IPS-11a (cell line): ENCODE results near the gene SLC10A7.

Experiments
- H3K4me3 ChIP-seq: one replicate; pipeline ENCODE4 v1.5.1; 2013; ENCODE audit warnings: low read depth, low read length, control low read depth

Gene SLC10A7

DNA sequence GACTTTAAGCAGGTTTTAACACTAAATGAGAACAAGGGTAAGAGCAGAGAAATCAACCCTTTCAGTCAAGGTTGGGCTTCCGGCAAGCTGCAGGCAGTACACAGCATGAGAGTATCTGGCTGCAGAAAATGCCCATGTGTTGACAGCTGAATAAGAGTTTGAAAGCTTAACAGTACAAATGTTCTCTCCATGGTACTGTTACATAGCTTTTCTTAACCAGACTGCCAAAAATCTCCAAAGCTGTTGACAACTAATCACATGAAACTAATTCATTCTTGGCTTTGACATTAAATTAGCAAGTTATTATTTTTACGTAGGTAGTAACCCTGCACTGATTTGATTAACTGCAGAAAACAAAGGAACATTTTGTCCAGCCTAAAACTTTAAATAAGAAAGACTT is 153.5 kb downstream of the SLC10A7 start:
- H3K4me3 ChIP-seq = no peak overlapping the region

- no peak overlapping the region for H3K4me3 ChIP-seq
These were observed 154.4 kb downstream of the SLC10A7 start for GRCh38 chr4:146367347-146367746.

- no peak overlapping the region for H3K4me3 ChIP-seq
These were observed 162.0 kb downstream of the SLC10A7 start for GRCh38 chr4:146359771-146360170.

GRCh38 chr4:146350114-146350513 is 171.6 kb downstream of the SLC10A7 start:
- H3K4me3 ChIP-seq = peak overlapping the region; percentile 17

DNA sequence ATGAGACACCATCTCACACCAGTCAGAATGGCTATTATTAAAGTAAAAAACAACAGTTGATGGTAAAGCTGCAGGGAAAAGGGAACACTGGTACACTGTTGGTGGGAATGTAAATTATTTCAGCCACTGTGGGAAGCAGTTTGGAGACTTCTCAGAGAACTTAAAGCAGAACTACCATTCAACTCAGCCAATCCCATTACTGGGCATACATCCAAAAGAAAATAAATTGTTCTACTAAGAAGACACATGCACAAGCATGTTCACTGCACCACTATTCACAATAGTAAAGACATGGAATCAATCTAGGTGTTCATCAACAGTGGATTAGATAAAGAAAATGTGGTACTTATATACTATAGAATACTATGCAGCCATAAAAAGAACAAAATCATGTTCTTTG is 172.4 kb downstream of the SLC10A7 start:
- H3K4me3 ChIP-seq = no peak overlapping the region

DNA sequence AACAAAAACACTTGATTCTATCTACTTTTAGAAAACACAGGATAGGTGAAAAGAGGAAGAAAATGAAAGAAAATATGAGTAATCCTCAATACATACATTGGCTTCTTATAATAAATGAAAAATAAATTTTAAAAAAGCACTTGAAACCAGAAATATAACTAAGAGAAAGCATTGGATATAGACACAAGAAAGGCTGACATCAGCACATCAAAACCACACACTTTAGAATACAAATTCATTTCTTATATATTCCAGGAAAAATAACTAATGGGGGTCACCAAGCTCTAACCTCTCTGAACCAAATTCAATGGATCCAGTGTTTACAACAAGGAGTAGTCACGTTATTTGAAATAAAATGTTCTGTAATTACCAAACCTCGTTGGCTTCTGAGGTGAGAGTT is 173.9 kb downstream of the SLC10A7 start:
- H3K4me3 ChIP-seq = no peak overlapping the region

DNA sequence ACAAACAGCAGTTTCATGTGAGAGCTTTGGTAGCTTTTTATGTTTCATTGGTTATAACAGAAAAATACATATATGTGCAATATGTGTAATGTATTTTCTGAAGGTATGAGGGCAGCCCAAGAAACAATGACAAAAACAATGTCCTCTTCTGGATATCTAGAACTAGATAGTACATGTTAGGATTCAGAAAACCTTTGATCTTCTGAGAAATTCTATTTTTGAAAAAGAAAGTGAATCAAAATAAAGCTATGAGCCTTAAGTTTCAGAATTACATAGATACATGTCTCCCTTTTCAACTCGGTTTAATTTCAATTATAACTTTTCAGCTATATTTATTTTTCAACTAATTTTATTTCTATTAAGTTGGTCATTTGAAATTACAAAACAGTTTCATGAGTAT is 175.5 kb downstream of the SLC10A7 start:
- no peak overlapping the region for H3K4me3 ChIP-seq

DNA sequence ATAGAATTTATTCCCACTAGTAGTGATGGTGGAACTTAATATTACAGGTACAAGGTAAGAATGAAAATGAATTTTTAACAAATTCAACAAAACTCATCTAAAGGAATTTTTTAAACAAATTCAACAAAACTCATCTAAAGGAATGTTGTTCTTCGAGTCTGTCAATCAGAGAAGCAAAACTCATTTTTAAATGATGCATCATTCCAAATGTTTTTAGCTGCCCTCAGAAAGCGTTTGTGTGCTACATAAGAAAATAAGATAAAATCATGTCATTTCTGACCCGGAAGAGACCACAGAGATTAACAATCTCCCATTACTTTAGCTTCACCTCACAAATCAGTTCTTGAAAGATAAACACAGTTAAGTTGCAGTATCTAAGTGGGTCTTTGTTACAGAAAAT is 178.0 kb downstream of the SLC10A7 start:
- no peak overlapping the region for H3K4me3 ChIP-seq

GRCh38 chr4:146343199-146343598 is 178.5 kb downstream of the SLC10A7 start:
- no peak overlapping the region for H3K4me3 ChIP-seq

GRCh38 chr4:146342600-146343192 is 179.0 kb downstream of the SLC10A7 start:
- no peak overlapping the region for H3K4me3 ChIP-seq

- no peak overlapping the region for H3K4me3 ChIP-seq
These were observed 180.9 kb downstream of the SLC10A7 start for GRCh38 chr4:146340798-146341197.

DNA sequence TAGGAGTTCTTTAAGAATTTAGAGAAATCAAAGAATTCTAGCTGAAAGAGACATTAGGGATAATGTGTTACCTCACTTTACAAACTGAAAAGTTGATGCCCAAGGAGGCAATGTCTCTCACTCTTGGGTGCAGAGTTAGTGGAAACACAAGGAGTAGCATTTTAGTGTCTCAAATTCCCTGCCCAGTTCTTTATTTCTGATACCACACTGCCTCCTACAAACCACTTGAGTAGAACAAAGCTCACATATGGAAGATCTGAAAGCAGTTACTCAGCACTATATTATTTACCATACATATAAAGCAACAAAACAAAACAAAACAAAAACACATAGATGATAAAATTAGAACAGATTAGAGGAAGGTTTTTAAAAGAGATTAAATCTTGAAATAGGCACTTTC is 183.2 kb downstream of the SLC10A7 start:
- H3K4me3 ChIP-seq = no peak overlapping the region

- no peak overlapping the region for H3K4me3 ChIP-seq
These were observed 185.3 kb downstream of the SLC10A7 start for GRCh38 chr4:146336410-146336807.

- H3K4me3 ChIP-seq = no peak overlapping the region
These were observed 185.9 kb downstream of the SLC10A7 start for GRCh38 chr4:146335763-146336409.

GRCh38 chr4:146334862-146335449 is 186.8 kb downstream of the SLC10A7 start:
- H3K4me3 ChIP-seq = no peak overlapping the region

- no peak overlapping the region for H3K4me3 ChIP-seq
These were observed 187.9 kb downstream of the SLC10A7 start for GRCh38 chr4:146333895-146334262.

GRCh38 chr4:146333187-146333894 is 188.4 kb downstream of the SLC10A7 start:
- no peak overlapping the region for H3K4me3 ChIP-seq

DNA sequence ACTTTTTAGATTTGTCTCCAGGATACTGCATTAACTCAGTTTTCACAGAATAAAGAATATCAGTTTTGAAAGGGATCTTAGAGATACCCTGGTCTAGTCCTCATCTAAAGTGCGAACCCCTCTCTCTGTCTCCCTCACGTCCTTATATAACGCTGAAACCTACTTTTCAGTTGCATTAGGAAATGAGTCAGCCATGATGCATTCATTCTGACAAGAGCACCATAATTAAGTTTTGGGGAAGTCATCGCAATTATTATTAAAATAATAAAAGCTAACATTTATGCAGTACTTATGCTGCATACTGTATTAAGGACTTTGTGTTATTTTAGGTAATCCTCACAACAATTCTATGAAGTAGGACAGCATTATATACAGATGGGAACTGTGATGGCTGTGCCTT is 191.3 kb downstream of the SLC10A7 start:
- H3K4me3 ChIP-seq = no peak overlapping the region

DNA sequence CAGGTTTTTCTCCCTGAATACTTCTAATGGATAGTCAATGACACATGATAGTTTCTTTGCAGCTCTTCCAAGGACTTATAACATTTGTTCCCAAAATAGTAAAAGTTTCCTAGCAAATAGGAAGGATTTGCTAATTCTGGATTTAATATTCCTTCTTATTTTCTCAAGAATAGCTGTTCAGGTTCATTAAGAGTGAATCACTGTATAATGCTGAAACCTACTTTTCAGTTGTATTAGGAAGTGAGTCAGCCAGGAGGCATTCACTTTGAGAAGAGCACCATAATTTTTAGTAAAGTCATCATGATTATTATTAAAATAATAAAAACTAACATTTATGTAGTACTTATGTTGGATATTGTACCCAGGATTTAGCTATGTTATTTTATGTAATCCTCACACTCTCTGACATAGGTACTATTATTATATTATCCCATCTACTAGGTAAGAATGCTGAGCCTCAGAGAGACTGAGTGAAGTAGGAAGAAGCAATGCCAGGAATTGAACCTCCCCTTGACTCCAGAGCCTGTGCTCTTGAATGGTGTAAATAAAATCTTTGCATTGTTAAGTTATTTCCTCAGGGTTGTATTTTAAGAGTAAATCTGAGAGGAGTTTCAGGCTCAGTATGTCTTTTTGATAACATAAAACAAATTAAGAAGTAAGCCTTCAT is 192.6 kb downstream of the SLC10A7 start:
- no peak overlapping the region for H3K4me3 ChIP-seq

DNA sequence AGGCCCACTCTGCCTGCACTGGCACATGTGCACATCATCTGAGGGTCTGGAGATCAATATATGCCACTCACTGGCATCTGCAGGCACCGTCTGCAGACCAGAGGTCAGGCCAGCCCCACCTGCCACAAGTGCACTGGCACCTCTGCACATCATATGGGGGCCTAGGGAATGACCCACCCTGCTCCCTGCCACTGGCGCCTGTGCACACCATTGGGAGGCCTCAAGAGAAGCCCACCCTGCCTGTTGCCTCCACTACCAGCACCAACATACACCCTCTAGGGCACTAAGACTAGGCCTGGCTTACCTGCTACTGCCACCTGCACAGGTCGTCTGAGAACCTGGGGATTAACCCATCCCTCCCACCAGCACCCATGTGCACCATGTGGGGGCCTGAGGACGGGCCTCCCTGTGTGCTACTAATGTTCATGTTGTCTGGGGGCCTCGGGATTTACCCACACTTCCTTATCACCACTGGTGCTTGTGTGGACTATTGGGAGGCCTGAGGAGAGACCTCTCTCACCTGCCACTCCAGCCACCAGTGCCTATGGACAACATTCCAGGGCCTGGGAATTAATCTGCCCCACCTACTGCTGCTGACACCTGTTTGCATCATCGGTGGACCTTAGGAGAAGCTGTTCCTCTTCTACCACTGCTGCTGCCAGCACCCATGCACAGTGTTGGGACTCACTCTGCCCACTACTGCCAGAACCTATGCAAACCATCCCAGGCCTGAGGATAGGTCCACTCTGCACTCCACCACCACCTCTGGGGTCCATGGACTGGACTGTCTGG is 193.7 kb downstream of the SLC10A7 start:
- H3K4me3 ChIP-seq = no peak overlapping the region

GRCh38 chr4:146318894-146319293 is 202.8 kb downstream of the SLC10A7 start:
- H3K4me3 ChIP-seq = no peak overlapping the region
